ENCODE data around the gene KCNJ5.

GRCh38 chr11:128956401-128957201, 65.4 kb downstream of the KCNJ5 start:
- TF ChIP-seq CTCF (IDR thresholded peaks at IDR 0.05; ENCODE audit: low read length) (peak; percentile 76), EZH2 (IDR thresholded peaks at IDR 0.05; ENCODE audit: borderline replicate concordance, low read length) (no peak)
